ENCODE measurements around the gene TMEM243.
"Not testable (repeated sequence)": the region's sequence is repeated elsewhere in the genome, so short reads cannot be mapped to it uniquely, and the experiment has no call there.

The TMEM243 gene

GRCh38 chr7:87213252-87213651, 6.3 kb downstream of the TMEM243 start:
- in situ Hi-C loops (cut with MboI; ENCODE audit: low sequenced_read_pairs), result no loop called here

GRCh38 chr7:87212498-87212897, 7.0 kb downstream of the TMEM243 start:
- in situ Hi-C loops (cut with MboI; ENCODE audit: low sequenced_read_pairs), result no loop called here

- in situ Hi-C loops (cut with MboI; ENCODE audit: low sequenced_read_pairs), result no loop called here
Observed at GRCh38 chr7:87210506-87210905, 9.0 kb downstream of the TMEM243 start.

GRCh38 chr7:87209295-87209924, 10.1 kb downstream of the TMEM243 start:
- in situ Hi-C loops (cut with MboI; ENCODE audit: low sequenced_read_pairs), result no loop called here

GRCh38 chr7:87206361-87206760, 13.2 kb downstream of the TMEM243 start:
- in situ Hi-C loops (cut with MboI; ENCODE audit: low sequenced_read_pairs), result no loop called here

GRCh38 chr7:87205701-87206100, 13.8 kb downstream of the TMEM243 start:
- in situ Hi-C loops (cut with MboI; ENCODE audit: low sequenced_read_pairs), result not testable (repeated sequence)

GRCh38 chr7:87204933-87205332, 14.6 kb downstream of the TMEM243 start:
- in situ Hi-C loops (cut with MboI; ENCODE audit: low sequenced_read_pairs), result no loop called here

- in situ Hi-C loops (cut with MboI; ENCODE audit: low sequenced_read_pairs), result not testable (repeated sequence)
Observed at GRCh38 chr7:87203929-87204328, 15.6 kb downstream of the TMEM243 start.

- in situ Hi-C loops (cut with MboI; ENCODE audit: low sequenced_read_pairs), result no loop called here
Observed at GRCh38 chr7:87202705-87203104, 16.8 kb downstream of the TMEM243 start.

GRCh38 chr7:87202208-87202607, 17.3 kb downstream of the TMEM243 start:
- in situ Hi-C loops (cut with MboI; ENCODE audit: low sequenced_read_pairs), result no loop called here

GRCh38 chr7:87199700-87200450, 19.7 kb downstream of the TMEM243 start:
- in situ Hi-C loops (cut with MboI; ENCODE audit: low sequenced_read_pairs), result no loop called here

GRCh38 chr7:87199241-87199640, 20.3 kb downstream of the TMEM243 start:
- in situ Hi-C loops (cut with MboI; ENCODE audit: low sequenced_read_pairs), result no loop called here

- in situ Hi-C loops (cut with MboI; ENCODE audit: low sequenced_read_pairs), result no loop called here
Observed at GRCh38 chr7:87193912-87194311, 25.6 kb downstream of the TMEM243 start.

GRCh38 chr7:87192784-87193487, 26.6 kb downstream of the TMEM243 start:
- in situ Hi-C loops (cut with MboI; ENCODE audit: low sequenced_read_pairs), result no loop called here

GRCh38 chr7:87190783-87191182, 28.7 kb downstream of the TMEM243 start:
- in situ Hi-C loops (cut with MboI; ENCODE audit: low sequenced_read_pairs), result no loop called here

- in situ Hi-C loops (cut with MboI; ENCODE audit: low sequenced_read_pairs), result no loop called here
Observed at GRCh38 chr7:87188930-87189329, 30.6 kb downstream of the TMEM243 start.

- in situ Hi-C loops (cut with MboI; ENCODE audit: low sequenced_read_pairs), result no loop called here
Observed at GRCh38 chr7:87187120-87187519, 32.4 kb downstream of the TMEM243 start.

GRCh38 chr7:87179180-87179579, 40.4 kb downstream of the TMEM243 start:
- in situ Hi-C loops (cut with MboI; ENCODE audit: low sequenced_read_pairs), result no loop called here

GRCh38 chr7:87178320-87178719, 41.2 kb downstream of the TMEM243 start:
- in situ Hi-C loops (cut with MboI; ENCODE audit: low sequenced_read_pairs), result no loop called here

- in situ Hi-C loops (cut with MboI; ENCODE audit: low sequenced_read_pairs), result no loop called here
Observed at GRCh38 chr7:87173471-87173870, 46.1 kb downstream of the TMEM243 start.

GRCh38 chr7:87171282-87171934, 48.1 kb downstream of the TMEM243 start:
- in situ Hi-C loops (cut with MboI; ENCODE audit: low sequenced_read_pairs), result no loop called here
